GM19397 (cell line): ENCODE results near the gene GRIK4.
"Not testable (repeated sequence)": the region's sequence is repeated elsewhere in the genome, so short reads cannot be mapped to it uniquely, and the experiment has no call there.

ENCODE experiments used
- ATAC-seq: cut with Tn5 transposase; IDR thresholded peaks from one replicate; pipeline ENCODE4 v1.9.1; 2021; ENCODE audit warnings: mild to moderate bottlenecking, moderate library complexity; ENCODE audit not compliant: unreplicated experiment

GRIK4 gene

DNA sequence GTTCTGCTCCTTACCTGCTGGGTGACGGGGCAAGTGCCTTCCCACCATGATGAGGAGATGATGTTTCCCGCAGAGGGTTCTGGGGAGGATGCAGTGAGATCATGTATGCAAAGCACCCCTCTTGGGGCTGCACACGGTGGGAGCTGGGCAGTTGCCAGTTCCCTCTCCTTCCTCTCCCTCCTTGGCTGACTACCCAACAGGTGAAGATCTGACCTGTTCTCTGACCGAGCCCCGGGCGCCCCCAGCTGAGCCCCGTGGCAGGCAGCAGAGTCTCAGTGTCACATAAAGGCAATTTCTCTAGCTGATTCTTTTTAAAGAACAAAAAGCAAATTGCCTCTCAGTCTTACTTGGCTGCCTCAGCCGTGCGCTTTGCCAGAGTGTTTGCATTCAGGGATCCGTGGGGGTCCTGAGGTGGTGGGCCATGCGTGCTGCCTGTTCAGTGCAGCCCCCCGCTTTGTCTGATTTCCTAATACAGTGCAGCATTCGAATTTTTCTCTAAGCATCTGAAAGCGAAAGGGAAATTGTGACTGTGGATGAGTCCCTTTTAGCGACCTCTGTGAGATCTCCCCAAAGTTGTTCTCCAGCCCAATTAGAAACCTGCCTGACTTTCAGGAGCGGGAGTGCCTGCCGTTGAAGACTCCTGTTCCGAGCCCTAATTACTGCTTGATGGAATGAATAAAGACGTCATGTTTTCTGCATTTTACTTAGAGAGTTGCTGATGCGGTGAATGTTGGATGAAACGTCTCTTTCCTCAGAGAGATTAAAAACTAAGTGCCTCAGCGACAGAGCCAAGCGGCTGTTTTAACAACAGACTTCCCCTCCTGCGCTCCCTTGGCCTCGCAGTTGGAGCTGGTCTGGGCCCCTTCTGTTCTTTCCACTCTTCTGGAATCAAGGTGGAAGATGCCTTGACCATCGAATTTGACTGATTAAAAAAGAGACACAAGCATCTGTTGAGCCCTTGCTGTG lies 86.0 kb downstream of the GRIK4 start:
- ATAC-seq: no peak

DNA sequence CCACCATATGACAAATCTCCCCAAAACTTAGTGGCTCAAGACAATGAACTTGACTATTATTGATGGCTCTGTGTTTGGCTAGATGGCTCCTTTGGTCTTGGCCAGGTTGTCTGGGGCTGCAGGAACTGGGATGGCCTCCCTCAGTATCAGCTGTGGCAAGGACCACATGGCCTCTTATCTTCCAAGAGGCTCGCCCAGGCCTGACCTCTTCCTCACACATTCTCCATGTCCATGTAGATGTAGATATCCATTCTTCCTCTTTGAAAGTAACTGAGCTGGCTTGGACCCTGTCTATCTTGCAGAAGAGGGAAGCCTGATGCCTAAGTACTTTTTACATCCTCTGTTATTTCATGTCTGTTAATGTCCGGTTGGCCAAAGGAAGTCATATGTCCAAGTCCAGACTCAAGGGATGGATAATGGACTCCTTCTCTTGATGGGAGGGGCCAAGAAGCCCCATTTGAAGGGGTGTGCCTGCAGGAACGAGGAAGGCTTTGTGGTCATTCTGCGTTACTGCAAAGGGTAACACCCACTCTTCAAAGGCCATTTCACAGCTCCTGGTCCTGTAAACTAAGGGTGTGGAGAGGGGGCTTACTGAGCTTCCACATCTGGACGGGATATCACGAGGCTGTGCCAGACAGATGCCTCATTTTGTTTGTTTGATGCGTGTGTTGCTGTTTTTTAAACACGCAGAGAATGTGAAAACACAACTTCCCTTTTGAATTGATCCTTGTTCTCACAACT lies 87.1 kb downstream of the GRIK4 start:
- ATAC-seq: no peak

DNA sequence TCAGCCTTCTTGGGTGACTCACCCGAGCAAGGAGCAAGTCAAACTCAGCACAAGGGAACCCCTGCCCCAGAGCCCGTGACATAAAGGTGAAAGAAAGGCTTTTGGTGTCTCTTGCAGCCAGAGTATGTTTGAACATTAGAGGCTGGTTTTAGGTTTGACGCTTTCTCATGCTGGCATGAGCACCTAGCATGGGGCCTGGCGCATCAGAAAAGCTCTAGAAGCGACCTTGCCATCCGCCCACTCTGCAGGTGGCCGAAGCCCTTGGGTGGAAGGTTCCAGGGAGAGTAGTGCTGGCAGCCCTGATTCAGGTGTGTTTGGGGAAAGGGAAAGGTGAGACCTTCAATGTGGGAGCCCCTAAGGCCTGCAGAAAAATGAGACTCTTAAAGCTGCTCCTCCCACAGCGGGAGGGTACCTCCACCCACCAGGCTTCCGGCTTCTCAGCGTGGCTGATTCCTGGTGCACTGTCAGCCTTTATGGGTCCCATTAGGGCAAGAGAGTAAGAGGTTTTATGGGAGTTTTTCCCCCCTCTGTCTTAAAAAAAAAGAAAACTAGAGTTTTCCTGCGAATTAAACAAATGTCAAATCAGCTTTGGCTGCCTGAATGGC lies 88.4 kb downstream of the GRIK4 start:
- no peak for ATAC-seq

DNA sequence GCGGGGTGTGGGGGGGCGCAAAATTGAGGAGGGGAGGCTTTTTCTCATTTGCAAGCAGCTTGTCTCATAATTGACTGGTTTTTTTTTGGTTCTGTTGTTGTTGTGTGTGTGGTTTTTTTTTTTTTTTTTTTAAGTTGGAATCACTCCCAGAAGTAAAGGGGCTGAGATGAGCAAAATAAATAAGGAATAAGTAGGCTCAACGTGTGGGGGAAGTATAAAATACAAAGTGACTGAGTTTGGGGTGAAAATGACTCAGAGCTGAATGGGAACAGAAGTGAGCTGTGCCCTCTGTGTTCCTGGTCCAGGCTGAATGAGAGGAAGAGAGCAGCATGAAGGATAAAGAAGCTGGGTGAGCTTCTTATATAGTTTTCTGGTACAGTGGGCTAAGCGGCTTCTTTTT lies 90.0 kb downstream of the GRIK4 start:
- ATAC-seq: no peak

DNA sequence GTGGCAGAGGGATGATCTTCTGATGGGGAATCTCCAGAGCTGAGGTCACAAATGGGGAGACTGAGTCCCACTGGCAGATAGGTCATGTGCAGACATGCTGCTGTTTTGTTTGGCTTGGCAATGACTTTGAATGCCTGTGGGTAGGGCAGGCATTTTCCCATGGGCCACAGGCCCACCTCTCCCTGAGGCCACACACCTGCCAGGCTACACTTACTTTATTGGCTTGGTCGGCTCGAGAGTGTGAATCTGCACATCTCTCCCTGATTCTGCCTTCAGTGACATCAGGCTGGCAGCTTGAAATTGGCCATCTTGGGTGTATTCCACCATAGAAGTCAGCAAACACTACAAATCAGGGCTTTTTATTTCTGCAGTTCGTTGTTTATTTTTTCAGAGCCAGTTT lies 91.5 kb downstream of the GRIK4 start:
- no peak for ATAC-seq

DNA sequence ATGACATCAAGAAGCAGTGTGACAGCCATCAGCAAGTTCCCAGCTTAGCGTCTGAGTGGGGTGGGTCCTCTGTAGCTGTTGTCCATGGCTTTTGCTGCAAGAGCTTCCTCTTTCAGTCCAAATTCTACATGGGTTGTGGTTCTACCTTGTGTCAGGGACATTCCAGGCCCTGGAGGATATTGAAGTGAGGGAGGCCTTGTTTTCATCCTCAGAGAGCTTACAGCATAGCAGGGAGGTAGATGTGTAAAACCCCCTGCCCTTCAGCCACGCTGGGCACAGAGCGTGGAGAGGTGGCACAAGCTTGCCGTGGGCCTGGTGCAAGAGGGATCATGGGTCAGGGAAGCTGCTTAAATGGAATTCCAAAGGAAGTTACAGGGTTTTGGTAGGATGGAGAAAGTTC lies 93.9 kb downstream of the GRIK4 start:
- no peak for ATAC-seq

DNA sequence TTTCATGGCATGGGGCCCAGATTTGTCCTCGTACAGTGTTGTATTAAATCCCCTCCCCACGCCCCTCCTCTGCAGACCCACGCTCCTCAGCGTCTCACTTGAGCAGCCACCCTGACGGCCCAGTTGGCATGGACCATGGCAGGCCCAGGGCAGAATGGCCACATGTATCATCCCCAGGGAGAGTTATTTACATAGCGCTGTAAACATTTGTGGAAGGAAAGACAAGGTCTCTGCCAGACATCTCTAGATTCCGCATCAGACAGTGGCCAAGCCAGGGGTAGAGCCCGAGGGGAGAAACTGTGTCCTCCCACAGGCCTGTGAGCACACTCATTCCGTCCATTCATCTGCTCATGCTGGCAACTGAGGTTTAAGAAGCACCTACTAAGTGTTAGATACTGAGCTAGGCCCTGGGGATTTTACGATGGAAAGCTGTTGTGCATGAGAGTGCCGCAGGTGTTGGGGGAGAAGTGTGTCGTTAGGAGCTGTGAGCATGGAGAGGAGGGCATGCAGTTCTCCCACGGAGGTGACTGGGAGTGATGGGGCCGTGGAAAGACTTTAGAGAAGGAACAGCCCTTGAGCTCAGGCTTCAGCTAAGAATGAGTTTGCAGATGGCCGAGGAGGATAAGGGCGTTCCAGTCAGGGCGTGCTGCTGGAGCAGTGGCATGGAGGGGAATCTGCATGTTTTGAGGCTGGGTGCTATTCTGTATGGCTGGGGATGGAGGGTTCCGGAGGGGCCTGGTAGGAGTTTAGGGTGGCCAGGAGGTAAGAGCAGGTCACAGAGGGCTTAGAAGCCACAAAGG lies 94.9 kb downstream of the GRIK4 start:
- no peak for ATAC-seq

DNA sequence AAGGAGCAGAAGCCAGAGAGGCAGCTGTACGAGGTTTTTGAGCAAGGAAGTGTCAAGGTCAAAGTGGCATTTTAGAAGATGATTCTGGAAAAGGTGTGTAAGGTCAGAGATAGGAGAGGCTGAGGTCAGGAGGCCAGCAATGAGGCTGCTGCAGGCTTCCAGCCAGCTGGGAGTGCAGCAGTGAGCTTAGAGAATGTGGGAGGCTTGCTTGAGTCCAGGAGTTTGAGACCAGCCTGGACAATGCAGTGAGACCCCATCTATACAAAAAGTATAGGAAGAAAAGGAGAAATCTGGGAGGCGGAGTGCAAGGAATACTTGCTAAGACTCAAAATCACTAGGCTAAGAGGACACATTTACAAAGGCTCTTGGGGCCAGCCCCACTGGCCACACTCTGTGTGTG lies 96.5 kb downstream of the GRIK4 start:
- no peak for ATAC-seq

DNA sequence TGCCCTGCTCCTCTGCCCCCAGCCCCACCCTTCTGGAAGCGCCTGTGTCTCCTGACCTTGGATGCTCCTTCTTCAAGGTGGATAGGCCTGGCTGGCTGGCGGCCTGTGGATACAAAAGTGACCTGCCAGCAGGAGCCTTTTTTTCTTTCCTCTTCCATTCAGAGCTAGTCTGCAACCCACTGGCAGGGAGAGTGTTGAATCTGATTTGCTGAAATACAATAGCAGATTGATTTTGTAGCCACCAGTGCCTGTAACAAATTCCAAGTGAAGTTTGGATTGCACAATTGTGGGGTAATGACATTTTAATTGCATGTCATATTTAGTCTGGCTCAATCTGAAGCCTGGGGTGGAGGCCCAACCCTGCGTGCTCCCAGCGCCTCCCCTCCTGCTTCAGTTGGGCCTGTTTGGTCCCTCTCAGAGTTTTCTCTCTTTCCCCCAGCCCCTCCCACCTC lies 97.2 kb downstream of the GRIK4 start:
- ATAC-seq: no peak

DNA sequence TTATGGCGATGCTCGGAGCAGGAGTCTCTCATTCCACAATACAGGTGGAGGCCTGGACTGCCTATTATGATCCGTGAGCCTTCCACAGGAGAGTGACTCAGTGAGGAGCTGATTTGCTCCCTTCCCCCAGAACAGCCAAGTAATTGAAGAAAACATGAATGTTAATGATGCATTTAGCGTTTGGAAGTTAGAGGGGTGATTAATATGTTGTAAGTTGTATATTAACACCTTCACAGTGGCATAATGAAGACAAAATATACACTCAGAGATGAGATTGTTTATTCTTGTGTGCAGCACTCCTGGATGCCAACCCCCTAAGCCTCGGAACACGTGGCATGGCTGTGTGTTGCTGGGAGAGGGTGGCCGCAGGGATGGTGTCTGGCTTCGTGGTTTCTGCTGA lies 98.6 kb downstream of the GRIK4 start:
- no peak for ATAC-seq

DNA sequence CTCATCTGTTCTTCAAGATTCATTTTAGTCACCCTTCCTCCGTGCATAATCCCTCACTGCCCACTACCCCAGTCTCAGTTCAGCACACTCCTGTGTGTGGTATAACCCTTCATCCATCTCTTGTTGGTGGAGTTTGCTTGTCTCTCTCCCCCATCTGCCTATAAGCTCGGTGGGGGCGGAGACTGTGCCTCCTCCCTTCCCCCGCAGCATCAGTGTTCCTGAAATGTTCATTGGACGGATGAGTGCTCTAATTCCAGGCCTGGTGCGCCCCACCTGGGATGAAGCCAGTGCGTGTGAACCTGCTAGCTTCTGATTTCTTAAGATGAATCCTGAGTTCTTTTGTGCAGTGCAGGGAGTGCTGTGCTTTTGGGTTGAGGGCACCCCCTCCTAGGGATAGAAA lies 100.0 kb downstream of the GRIK4 start:
- ATAC-seq: no peak

DNA sequence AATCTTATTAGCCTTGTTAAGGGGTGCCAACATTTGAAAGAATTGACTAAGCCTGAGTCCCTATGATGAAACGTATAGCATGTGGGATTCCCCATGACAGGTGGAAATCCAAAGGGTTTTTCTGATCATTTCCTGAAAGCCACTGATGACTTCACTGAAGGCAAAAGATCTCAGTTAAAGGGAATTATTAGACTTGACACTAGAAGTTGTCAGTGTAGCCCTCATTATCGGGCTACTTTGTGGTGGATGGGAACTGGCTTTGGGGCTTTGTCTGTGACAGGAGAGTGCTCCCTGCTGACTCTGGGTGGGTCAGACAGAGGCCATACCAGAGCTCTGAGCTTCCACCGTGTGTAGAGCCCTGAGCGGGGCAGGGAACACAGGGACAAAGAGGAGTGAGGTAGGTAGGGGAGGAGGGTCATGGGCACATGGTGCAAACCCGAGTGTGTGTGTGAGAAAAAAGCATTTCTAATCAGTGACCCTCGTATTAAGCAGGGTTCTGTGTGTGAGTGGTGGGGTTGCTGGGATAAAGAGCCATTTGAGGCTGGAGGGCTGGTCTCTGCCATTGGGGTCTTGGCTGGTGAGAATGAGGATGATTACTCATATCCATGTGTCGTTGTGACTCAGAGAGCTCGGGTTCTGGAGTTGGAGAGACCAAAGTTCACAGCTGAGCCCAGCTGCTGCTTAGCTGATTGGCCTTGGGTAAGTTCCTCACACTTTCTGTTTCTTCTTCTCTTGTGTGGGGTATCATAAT lies 101.1 kb downstream of the GRIK4 start:
- peak; percentile 78 for ATAC-seq

DNA sequence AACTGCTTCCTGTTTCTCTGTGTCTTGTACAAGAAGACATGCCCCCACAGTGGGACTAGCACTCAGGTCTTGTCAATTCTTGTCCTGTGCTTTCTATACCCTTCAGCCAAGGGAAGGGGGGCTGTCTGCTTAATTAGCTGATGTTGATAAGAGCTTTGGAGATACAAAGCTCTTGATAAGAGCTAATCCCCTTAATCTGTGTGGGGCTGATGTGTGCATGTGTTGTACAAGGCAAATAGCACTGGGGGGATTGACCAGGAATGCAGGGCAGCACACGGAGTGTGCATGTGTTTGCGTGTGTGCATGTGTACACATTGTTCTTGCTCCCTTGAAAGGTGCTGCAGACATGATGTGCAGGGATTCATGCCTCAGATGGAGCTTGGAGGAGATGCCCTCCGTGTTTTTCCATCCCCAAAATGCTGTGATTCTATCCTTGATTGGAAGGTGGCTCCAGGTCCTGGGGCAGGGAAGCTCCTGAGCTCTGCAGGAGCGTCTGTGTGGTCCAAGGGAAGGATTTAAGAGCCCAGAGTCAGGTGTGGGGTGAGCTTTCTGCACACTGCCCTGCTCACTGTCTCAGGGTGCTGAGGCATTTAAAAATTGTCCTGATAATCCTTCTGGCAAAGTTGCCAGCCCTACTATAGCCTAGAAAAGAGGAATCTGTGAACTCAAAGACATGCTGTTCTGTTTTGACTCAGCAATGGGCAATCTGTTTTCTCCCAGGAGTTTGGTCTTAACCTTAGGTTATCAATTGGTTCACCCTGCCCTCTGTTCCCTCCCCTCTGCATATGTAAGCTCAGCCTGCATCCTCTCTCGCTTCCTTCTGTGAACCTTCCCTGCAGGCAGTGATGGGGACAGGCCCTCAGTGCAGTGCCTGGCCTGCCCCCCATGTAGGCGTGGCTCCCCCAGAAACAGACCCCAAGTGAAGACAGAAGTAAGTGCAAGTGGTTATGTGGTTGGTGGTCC lies 102.0 kb downstream of the GRIK4 start:
- peak; percentile 58 for ATAC-seq

DNA sequence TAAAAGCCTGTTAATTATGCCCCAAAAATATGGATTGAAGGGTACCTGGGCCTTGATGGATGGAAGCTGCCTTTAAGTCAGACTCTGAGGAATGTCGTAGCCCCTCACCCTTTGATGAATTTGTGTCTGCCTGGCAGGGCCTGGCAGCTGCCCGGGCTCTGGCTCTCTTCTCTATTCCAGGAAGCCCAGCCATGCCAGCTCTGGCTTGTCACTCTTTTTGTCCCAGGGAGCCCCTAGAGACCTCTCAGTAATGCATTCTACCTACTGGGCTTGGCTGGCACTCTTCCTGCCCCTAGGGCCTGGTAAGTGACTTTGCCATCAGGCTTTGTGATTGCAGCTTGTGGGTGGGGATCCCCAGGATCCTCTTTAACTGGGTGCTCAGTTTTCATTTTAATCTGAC lies 103.8 kb downstream of the GRIK4 start:
- no peak for ATAC-seq

DNA sequence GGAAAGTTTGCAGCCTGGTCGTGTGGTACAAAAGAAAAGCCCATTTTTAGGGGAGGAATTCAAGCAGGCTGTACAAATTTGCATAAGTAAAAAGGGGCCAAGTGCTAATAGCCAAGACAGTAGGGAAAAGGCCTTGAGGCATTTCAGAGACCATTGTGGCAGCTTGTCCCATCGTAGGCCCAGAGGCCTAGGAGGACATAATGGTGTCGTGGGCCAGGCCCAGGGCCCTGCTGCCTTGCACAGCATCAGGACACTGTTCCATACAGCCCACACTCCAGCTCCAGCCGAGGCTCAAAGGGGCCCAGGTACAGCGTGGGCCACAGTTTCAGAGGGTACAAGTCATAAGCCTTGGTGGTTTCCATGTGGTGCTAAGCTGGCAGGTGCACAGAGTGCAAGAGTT lies 106.9 kb downstream of the GRIK4 start:
- no peak for ATAC-seq

DNA sequence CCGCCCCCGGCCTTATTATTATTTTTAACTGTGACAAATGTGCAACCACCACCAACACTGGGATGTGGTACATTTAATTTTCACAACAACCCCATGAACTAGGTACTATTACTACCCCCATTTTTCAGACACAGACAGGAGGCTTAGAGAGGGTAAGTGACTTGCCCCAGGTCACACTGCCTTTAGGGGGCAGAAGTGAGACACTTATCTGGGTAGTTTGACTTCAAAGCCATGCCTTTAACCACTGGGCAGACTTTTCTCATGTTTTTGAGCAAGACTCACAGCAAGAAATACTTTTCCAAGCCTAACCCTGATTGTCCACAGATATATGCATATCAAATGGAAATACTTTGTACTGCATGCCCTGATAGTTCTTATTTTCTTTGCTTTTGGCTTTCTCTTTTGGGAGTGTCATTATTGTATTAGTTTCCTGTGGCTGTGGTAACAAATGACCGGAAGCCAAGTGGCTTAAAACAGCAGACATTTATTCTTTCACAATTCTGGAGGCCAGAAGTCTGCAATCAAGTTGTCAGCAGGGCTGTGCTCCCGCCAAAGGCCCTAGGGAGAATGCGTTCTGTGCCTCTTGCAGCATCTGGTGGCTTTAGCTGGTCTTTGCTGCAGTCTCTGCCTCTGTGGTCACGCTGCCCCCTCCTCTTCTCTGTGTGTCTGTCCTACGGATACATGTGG lies 110.8 kb downstream of the GRIK4 start:
- ATAC-seq: peak; percentile 77

DNA sequence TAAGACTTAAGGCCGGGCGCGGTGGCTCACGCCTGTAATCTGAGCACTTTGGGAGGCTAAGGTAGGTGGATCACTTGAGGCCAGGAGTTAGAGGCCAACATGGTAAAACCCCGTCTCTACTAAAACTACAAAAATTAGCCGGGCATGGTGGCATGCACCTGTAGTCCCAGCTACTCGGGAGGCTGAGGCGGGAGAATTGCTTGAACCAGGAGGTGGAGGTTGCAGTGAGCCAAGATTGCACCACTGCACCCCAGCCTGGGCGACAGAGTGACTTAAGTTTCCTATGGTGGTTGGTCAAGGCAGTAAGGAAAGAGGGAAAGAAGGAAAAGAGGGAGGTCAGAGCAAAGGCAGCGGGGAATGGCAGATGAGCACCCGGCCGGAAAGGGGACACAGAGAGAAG lies 113.4 kb downstream of the GRIK4 start:
- ATAC-seq: not testable (repeated sequence)

DNA sequence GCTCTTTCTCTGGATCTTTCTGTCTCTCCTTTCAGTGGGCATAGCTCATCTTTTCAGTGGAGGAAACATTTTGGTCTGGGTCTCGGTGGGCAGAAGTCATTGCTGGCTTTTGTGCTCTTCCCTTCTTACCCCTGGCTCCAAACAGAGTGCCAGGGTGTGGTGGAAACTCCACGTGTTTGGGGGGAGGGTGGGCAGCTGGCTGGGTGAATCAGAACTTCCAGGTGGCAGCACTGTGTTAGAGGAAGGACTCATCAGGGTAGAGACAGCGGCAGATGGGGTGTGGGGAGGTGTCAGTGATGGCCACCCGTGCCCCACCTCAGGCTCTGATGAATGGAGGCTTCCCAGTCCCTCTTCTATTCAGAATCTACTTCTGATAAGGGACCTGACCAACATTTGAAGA lies 114.0 kb downstream of the GRIK4 start:
- no peak for ATAC-seq
